OCI-LY7 (cell line): ENCODE results near the gene ACAP3.

ENCODE experiments used
- EZH2phosphoT487 ChIP-seq: fragments of 200-600 bp; sonication (generic); IDR thresholded peaks from 2 replicates; pipeline ENCODE4 v1.6.1; 2018; ENCODE audit warnings: low read depth, borderline replicate concordance, mild to moderate bottlenecking, mixed run types, antibody characterized with exemption, low read length, moderate library complexity, mixed read lengths
- TF ChIP-seq, protein P1 (sequence below): fragments of 200-600 bp; sonication (generic); conservative IDR thresholded peaks from 2 replicates; pipeline ENCODE4 v1.5.1; 2014; ENCODE audit warnings: mild to moderate bottlenecking, antibody characterized with exemption, low read length, moderate library complexity, mixed read lengths

DNA sequence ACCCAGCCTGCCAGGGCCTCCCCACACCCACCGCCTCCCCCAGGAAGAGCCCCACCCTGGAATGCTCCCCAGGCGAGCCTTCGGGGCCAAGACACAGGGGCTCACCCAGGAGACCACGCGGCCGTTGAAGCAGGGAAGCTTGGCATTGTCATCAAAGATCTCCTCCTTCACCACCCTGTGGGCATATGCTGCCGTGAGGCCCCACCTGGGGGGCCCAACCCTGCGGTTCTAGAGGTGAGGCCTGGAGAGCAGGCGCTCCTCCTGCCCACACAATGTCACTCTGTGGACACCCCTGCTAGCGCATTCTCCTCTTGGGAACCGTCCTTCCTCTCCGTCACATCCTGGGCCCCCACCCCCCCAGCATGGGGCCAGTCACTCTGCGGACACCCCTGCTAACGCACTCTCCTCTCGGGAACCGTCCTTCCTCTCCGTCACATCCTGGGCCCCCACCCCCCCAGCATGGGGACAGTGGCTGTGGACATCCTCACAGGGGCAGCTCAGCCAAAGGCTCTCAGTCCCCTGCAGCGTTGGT, 34.9 kb upstream of the ACAP3 start:
- TF ChIP-seq, protein P1, sequence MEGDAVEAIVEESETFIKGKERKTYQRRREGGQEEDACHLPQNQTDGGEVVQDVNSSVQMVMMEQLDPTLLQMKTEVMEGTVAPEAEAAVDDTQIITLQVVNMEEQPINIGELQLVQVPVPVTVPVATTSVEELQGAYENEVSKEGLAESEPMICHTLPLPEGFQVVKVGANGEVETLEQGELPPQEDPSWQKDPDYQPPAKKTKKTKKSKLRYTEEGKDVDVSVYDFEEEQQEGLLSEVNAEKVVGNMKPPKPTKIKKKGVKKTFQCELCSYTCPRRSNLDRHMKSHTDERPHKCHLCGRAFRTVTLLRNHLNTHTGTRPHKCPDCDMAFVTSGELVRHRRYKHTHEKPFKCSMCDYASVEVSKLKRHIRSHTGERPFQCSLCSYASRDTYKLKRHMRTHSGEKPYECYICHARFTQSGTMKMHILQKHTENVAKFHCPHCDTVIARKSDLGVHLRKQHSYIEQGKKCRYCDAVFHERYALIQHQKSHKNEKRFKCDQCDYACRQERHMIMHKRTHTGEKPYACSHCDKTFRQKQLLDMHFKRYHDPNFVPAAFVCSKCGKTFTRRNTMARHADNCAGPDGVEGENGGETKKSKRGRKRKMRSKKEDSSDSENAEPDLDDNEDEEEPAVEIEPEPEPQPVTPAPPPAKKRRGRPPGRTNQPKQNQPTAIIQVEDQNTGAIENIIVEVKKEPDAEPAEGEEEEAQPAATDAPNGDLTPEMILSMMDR = no peak
- TF ChIP-seq EZH2phosphoT487 = no peak
